Heart left ventricle (tissue), 16 donors: ENCODE results near the gene RELCH. TPM values are rescaled to one million over a fixed set of nuclear protein-coding genes. Genes with fewer than 3 reads are reported as not detected.
A peak's percentile ranks its signal among the peaks of the same experiment; 100 is the strongest.

Source experiments
- ATAC-seq, 4 donors: fragments of 200-7000 bp; cut with Tn5 transposase; one replicate each; pipeline ENCODE4 v1.9.1; 2020 to 2022; ENCODE audit warnings: moderate library complexity in 4 of 4, mild to moderate bottlenecking in 3 of 4, moderate number of reproducible peaks in 1 of 4
- DNase-seq, 5 donors: peaks; one replicate each; pipeline ENCODE4 v3.0.0-alpha.2; 2020
- H3K27ac ChIP-seq, 12 donors: fragments of 200-600 bp; sonication (generic) in 4 of 12; one replicate each; pipeline versions ENCODE4 v1.5.0 to v1.8.0; 2016 to 2022; ENCODE audit warnings: mild to moderate bottlenecking in 2 of 12
- H3K27me3 ChIP-seq, 9 donors: fragments of 200-600 bp; sonication (generic) in 2 of 9; one replicate each; pipeline versions ENCODE4 v1.5.1 to v1.8.0; 2016 to 2022; ENCODE audit warnings: mild to moderate bottlenecking in 3 of 9
- H3K36me3 ChIP-seq, 9 donors: fragments of 200-600 bp; sonication (generic) in 2 of 9; one replicate each; pipeline versions ENCODE4 v1.5.0 to v1.8.0; 2018 to 2022; ENCODE audit warnings: mild to moderate bottlenecking in 2 of 9
- H3K4me1 ChIP-seq, 12 donors: fragments of 200-600 bp; sonication (generic) in 4 of 12; one replicate each; pipeline versions ENCODE4 v1.5.0 to v1.8.0; 2016 to 2022; ENCODE audit warnings: mild to moderate bottlenecking in 3 of 12
- H3K4me3 ChIP-seq, 12 donors: fragments of 200-600 bp; sonication (generic) in 4 of 12; one replicate each; pipeline versions ENCODE4 v1.5.0 to v1.8.0; 2017 to 2022; ENCODE audit warnings: mild to moderate bottlenecking in 9 of 12, moderate library complexity in 4 of 12
- H3K9me3 ChIP-seq, 12 donors: fragments of 200-600 bp; sonication (generic) in 4 of 12; one replicate each; pipeline versions ENCODE4 v1.5.0 to v1.8.0; 2016 to 2022; ENCODE audit warnings: mild to moderate bottlenecking in 1 of 12
- POLR2A ChIP-seq, 2 donors: fragments of 450-650 bp; IDR thresholded peaks; one replicate each; pipeline ENCODE4 v1.6.1; 2017; ENCODE audit warnings: antibody characterized with exemption in 2 of 2, mild to moderate bottlenecking in 2 of 2, moderate library complexity in 2 of 2
- WGBS, 4 donors: extraction: QIAGEN DNeasy Blood & Tissue Kit in 2 of 4; methylation state at CpG; one replicate each; pipeline versions ENCODE4 v1.1.5 to v1.1.7; 2013 to 2018; 5-methylcytosine and 5-hydroxymethylcytosine counted together
- intact Hi-C, 10 donors: fragments of 100-400 bp; cut with DNase I; formaldehyde crosslinking; loops; one replicate each; pipeline versions ENCODE4 v1.11.1 to v1.14.2; 2022
- polyA plus RNA-seq, 2 donors: library from polyadenylated mRNA; stranded (reverse); fragments of 200-250 nt; gene quantifications; one replicate each; pipeline ENCODE4 v1.2.3, GENCODE V29; 2013
- total RNA-seq, 9 donors: library from RNA; depleted of rRNA in 2 of 9; stranded (reverse); fragments of >200 nt in 2 of 9; fragmentation: NEBNext Ultra II Directional in 3 of 9; extraction: Animal tissue kit (Norgen Biotek cat#: 25700) in 3 of 9; gene quantifications; one replicate each; pipeline versions ENCODE4 v1.1.0 to v1.2.4, GENCODE V29; 2016 to 2023
- TF ChIP-seq, protein P1 (sequence below), 12 donors: fragments of 200-600 bp; sonication (generic) in 4 of 12; IDR thresholded peaks; one replicate each; pipeline versions ENCODE4 v1.5.0 to v1.8.0; 2018 to 2022; ENCODE audit warnings: antibody characterized with exemption in 12 of 12, mild to moderate bottlenecking in 5 of 12
- donor health status: ischemic (EF 13 %, LVEDD 7.1; RV severe dilation, severe dysfunction).
- donor health status: healthy with polysubstance abuse.
- donor health status: DM: no; HTN: yes; CAD: no.
- donor health status: DM: no; HTN: no; CAD: no.
- donor health status: ischemic (EF 25% LVEDD 6.9; RV normal size, moderate dysfunction).
- donor health status: ischemic (EF 25% LVEDD 5.7; RV mildly dilated, moderate dysfunction).
- donor health status: healthy.
- donor health status: DM: yes; HTN: yes; CAD: no.
- donor health status: ischemic (EF 35%, LVEDD 5.7; RV mildly dilated, moderate dysfunction).
- donor health status: nonischemic (EF 11% LVEDD 7.7; RV severe dilation, severe dysfunction).
- donor health status: DM: yes; HTN: yes; CAD: no.
- donor health status: PGD.
- donor health status: ischemic (EF 29% LVEDD 5.4; RV normal size, mild dysfunction).
- donor health status: nonischemic (EF 23%, LVEDD 6.1; RV moderate dilation, normal function).

Gene RELCH
- total and polyA plus RNA-seq, 11 donors = 7.4 to 24.8 (median 14.3) TPM

DNA sequence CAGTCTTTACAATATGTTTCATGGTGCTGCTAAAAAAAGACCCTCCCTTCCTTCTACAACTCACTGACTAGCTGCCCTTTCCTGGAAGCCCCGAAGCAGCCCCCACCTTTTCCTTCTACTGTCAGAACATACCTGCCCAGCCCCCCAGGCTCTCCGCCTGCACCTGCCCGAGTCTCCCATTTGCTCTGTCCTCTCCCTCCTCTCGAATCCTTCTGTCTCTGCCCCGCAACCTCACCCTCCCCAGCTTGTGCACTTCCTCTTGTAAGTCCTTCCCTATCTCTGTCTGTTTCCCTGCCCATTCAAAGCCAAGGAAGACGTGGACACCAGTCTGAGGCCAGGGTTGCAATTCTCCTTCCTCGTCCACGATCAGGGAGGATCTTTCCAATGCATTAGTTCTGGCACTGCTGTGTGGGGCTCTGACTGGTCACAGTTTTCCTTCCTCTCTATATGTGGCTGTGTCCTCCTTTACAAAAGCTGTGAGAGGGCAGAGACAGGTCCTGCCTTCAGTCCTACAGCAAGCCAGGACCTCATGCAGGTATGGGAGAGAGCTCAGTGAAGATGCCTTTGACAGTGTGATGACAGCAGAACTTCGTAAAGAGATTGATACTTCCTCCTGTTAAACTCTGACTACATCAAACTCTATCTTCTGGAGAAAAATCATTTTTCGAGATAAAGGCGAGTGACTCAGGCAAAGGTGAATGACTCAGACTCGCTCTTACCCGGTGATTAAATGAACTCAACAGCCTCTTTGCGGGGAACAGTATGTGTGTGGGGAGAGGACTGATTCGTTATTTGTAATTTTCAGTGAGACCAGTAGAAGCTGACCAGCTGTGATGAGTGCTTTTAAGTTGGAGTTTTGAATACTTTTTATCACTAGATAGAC is 152.3 kb downstream of the RELCH start:
- intact Hi-C loops = loop anchor here in 2 of 10 donors (10.0 kb wide), 2 partner anchors 245 to 375 kb away; partner anchors contain the start of gene PHLPP1 (in 1 of the 2)
- H3K4me3 ChIP-seq = no peak overlapping the region
- no peaks in the 10 kb centered on the region for H3K36me3 ChIP-seq
- peaks cover 0 to 7% (median 0%) of the 10 kb centered on the region in 12 donors for H3K4me1 ChIP-seq
- peak in 1 of 4 donors; percentile 53 for ATAC-seq
- no peaks in the 10 kb centered on the region for H3K9me3 ChIP-seq
- 53 to 64% (median 59%) methylated on average over 15 of the region's 15 CpGs for WGBS, 4 donors
- H3K27me3 ChIP-seq = peaks cover 0 to 26% (median 0%) of the 10 kb centered on the region in 9 donors
- no peak overlapping the region for H3K27ac ChIP-seq
- peak in 1 of 5 donors; percentile 42 for DNase-seq
- TF ChIP-seq, protein P1, sequence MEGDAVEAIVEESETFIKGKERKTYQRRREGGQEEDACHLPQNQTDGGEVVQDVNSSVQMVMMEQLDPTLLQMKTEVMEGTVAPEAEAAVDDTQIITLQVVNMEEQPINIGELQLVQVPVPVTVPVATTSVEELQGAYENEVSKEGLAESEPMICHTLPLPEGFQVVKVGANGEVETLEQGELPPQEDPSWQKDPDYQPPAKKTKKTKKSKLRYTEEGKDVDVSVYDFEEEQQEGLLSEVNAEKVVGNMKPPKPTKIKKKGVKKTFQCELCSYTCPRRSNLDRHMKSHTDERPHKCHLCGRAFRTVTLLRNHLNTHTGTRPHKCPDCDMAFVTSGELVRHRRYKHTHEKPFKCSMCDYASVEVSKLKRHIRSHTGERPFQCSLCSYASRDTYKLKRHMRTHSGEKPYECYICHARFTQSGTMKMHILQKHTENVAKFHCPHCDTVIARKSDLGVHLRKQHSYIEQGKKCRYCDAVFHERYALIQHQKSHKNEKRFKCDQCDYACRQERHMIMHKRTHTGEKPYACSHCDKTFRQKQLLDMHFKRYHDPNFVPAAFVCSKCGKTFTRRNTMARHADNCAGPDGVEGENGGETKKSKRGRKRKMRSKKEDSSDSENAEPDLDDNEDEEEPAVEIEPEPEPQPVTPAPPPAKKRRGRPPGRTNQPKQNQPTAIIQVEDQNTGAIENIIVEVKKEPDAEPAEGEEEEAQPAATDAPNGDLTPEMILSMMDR (IDR thresholded peaks at IDR 0.05) = no peak
- no peak for TF ChIP-seq POLR2A (IDR thresholded peaks at IDR 0.05)

DNA sequence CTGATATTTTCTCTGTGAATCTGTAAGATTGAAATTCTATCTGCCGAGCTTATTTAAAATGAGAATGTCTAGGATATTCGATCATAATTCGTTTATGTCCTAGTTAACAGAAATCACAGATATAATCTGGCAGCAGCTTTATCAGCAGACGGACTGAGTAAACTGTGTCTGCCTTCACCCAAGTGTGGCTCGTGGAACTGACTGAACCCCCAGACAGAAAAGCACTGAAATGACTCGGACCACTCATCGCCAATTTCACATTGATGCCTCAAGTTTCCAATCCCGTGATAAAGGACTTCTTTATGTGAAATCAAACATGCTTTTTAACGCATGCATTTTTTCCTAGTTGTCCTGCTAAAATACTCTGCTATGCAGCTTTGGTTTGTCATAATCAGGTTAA is 153.9 kb downstream of the RELCH start:
- WGBS, 4 donors = 85 to 91% (median 86%) methylated on average over 9 of the region's 9 CpGs
- DNase-seq (no peak), ATAC-seq (no peak)
- Histone ChIP-seq H3K27me3 (peaks cover 0 to 15% (median 0%) of the 10 kb centered on the region in 9 donors), H3K9me3 (no peaks in the 10 kb centered on the region), H3K36me3 (no peaks in the 10 kb centered on the region), H3K4me1 (peaks cover 0 to 7% (median 0%) of the 10 kb centered on the region in 12 donors), H3K27ac (no peak overlapping the region), H3K4me3 (no peak overlapping the region)
- TF ChIP-seq, protein P1 (IDR thresholded peaks at IDR 0.05) = no peak
- TF ChIP-seq POLR2A (IDR thresholded peaks at IDR 0.05) = no peak
- intact Hi-C loops = no loop called here

DNA sequence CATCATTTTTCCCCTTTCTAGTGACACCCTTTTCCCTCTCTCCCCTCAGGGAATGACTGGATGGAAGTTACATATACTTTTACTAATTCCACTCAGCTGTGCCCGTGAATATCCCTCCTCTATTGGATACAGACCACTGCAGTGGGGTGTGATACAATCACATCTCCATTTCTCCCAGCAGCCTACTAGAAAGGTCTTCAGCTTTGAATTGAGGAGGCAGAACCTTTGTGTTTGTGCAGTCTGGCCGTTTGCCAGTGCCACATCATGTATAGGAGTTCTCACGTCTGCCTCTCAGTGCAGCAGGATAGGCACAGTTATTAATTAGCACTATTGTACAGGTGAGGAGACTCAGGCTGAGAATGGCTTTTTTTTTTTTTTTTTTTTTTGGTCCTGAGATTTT is 154.4 kb downstream of the RELCH start:
- peaks cover 0 to 7% (median 0%) of the 10 kb centered on the region in 12 donors for H3K4me1 ChIP-seq
- 66 to 78% (median 71%) methylated on average over 3 of the region's 3 CpGs for WGBS, 4 donors
- no peak overlapping the region for H3K4me3 ChIP-seq
- ATAC-seq (no peak), DNase-seq (no peak)
- no peak overlapping the region for H3K27ac ChIP-seq
- H3K27me3 ChIP-seq = peaks cover 0 to 15% (median 0%) of the 10 kb centered on the region in 9 donors
- no peaks in the 10 kb centered on the region for H3K9me3 ChIP-seq
- no peak for TF ChIP-seq POLR2A (IDR thresholded peaks at IDR 0.05)
- TF ChIP-seq, protein P1 (IDR thresholded peaks at IDR 0.05) = no peak
- no peaks in the 10 kb centered on the region for H3K36me3 ChIP-seq
- intact Hi-C loops = no loop called here

DNA sequence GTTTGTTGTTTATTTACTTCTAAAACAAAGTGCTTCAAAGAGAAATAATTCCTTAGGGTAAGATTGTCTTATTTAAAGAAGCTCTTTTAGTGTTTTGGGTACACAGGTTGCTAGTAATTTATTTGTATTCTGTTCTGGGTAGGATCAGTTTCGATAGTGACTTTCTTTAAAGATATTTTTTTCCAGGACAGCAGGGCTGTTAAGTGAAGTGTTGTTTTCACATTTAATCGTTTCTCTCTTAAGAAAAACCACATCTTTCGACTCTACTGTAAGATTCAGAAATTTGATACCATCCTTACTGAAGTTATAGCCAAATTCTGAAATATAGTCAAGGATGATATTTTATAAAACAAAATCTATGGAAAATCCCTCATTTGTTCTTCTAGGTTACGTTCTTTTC is 155.8 kb downstream of the RELCH start:
- 88 to 94% (median 92%) methylated on average over 4 of the region's 4 CpGs for WGBS, 4 donors
- ATAC-seq (no peak), DNase-seq (no peak)
- H3K4me1 ChIP-seq = peaks cover 0 to 7% (median 0%) of the 10 kb centered on the region in 12 donors
- H3K36me3 ChIP-seq = no peaks in the 10 kb centered on the region
- H3K27me3 ChIP-seq = peaks cover 0 to 8% (median 0%) of the 10 kb centered on the region in 9 donors
- no peaks in the 10 kb centered on the region for H3K9me3 ChIP-seq
- no peak overlapping the region for H3K4me3 ChIP-seq
- H3K27ac ChIP-seq = no peak overlapping the region
- intact Hi-C loops = no loop called here
- TF ChIP-seq POLR2A (IDR thresholded peaks at IDR 0.05) = no peak
- TF ChIP-seq, protein P1 (IDR thresholded peaks at IDR 0.05) = no peak
